K562 (cell line): Measurements from ENCODE around the gene PLCB4. TPM values are rescaled to one million over a fixed set of nuclear protein-coding genes. Genes with fewer than 3 reads are reported as not detected.

Source experiments
- ATAC-seq: fragments of 200-7000 bp; cut with Tn5 transposase; 3 replicates; pipeline ENCODE4 v1.9.1; 2020; ENCODE audit warnings: moderate library complexity
- BruUV-seq: library from RNA; stranded (reverse); fragments of 400-500 nt; replicated peaks from 2 replicates; lab custom pipeline; 2021; lab: Mats Ljungman, UMichigan
- CTCF ChIA-PET: fragments of 300-600 bp; formaldehyde crosslinking; extraction: SDS; loops from one replicate; lab custom pipeline; 2021; ENCODE audit warnings: low intra/inter-chr PET ratio; lab: Yijun Ruan, JAX
- POLR2A ChIA-PET: fragments of 300-600, 350-650 bp; sonication (Branson Sonifier 250); formaldehyde crosslinking; extraction: SDS; loops from one replicate; lab custom pipeline; 2021; ENCODE audit warnings: antibody characterized with exemption, inconsistent platforms; lab: Yijun Ruan, JAX
- DNase-seq, 4 experiments: peaks; one replicate each; pipeline versions ENCODE4 v3.0.0 to v3.0.0-alpha.2; 2011 to 2018; ENCODE audit warnings: low spot score in 3 of 4, mixed read lengths in 3 of 4; ENCODE audit errors: extremely low read depth in 1 of 4
- FAIRE-seq: peaks from 2 replicates; lab custom pipeline; 2011; peaks lifted over from hg19 to GRCh38; lab: Jason Lieb, UNC
- H2AFZ ChIP-seq: 2 replicates; pipeline ENCODE4 v1.6.0; 2011; ENCODE audit warnings: low read depth, low read length, control low read depth, inconsistent platforms
- H3K27ac ChIP-seq: fragments of 200-600 bp; 3 replicates; pipeline ENCODE4 v1.8.0; 2011; ENCODE audit warnings: low read depth, mild to moderate bottlenecking, control low read depth, inconsistent platforms, low read length, moderate library complexity, mixed read lengths; ENCODE audit errors: extremely low read depth
- H3K27me3 ChIP-seq, 2 experiments: fragments of 300-600 bp in 1 of 2; 2 replicates in 1 of 2; 3 replicates in 1 of 2; pipeline versions ENCODE4 v1.6.0 to v1.8.0; 2011; ENCODE audit warnings: inconsistent platforms in 2 of 2, low read length in 2 of 2, mild to moderate bottlenecking in 1 of 2, mixed read lengths in 1 of 2, moderate library complexity in 1 of 2; ENCODE audit not compliant: control insufficient read depth in 2 of 2, insufficient read depth in 2 of 2
- H3K36me3 ChIP-seq: fragments of 300-600 bp; 3 replicates; pipeline ENCODE4 v1.8.0; 2011; ENCODE audit warnings: mild to moderate bottlenecking, low read length, inconsistent platforms; ENCODE audit not compliant: control insufficient read depth, insufficient read depth
- H3K4me1 ChIP-seq, 2 experiments: fragments of 200-600 bp in 1 of 2; replicated peaks in 1 of 2; 2 replicates in 1 of 2; 3 replicates in 1 of 2; pipeline versions ENCODE4 v1.5.1 to v1.8.0; 2011; ENCODE audit warnings: inconsistent platforms in 2 of 2, low read length in 2 of 2, mild to moderate bottlenecking in 1 of 2, mixed read lengths in 1 of 2, moderate library complexity in 1 of 2; ENCODE audit not compliant: control insufficient read depth in 2 of 2, insufficient read depth in 2 of 2
- H3K4me2 ChIP-seq: 2 replicates; pipeline ENCODE4 v1.6.1; 2011; ENCODE audit warnings: low read length, control low read depth, inconsistent platforms, mixed read lengths; ENCODE audit not compliant: insufficient read depth
- H3K4me3 ChIP-seq: fragments of 200-600 bp; sonication (generic), shearing (Covaris generic); 2 replicates; pipeline ENCODE4 v1.5.1; 2016; ENCODE audit warnings: control low read depth, inconsistent platforms
- H3K79me2 ChIP-seq: fragments of 200-600 bp; 3 replicates; pipeline ENCODE4 v1.8.0; 2011; ENCODE audit warnings: low read length, inconsistent platforms; ENCODE audit not compliant: control insufficient read depth, insufficient read depth
- H3K9ac ChIP-seq, 2 experiments: 2 replicates each; pipeline versions ENCODE4 v1.6.0 to v1.6.1; 2011; ENCODE audit warnings: low read depth in 2 of 2, low read length in 2 of 2, control low read depth in 1 of 2, inconsistent platforms in 1 of 2, mild to moderate bottlenecking in 1 of 2, mixed read lengths in 1 of 2; ENCODE audit not compliant: insufficient read depth in 1 of 2
- H3K9me1 ChIP-seq: one replicate; pipeline ENCODE4 v1.6.0; 2011; ENCODE audit warnings: inconsistent platforms, mild to moderate bottlenecking, low read length, moderate library complexity; ENCODE audit not compliant: control insufficient read depth, insufficient read depth
- H3K9me3 ChIP-seq: replicated peaks from 2 replicates; pipeline ENCODE4 v1.5.1; 2011; ENCODE audit warnings: low read depth, low read length, inconsistent platforms; ENCODE audit not compliant: control insufficient read depth, insufficient read depth
- H4K20me1 ChIP-seq: replicated peaks from 2 replicates; pipeline ENCODE4 v1.6.1; 2011; ENCODE audit warnings: low read length, inconsistent platforms, mixed read lengths; ENCODE audit not compliant: control insufficient read depth, insufficient read depth
- AFF4 ChIP-seq: sonication (generic); formaldehyde crosslinking; IDR thresholded peaks from 2 replicates; pipeline ENCODE4 v1.8.0; 2023; ENCODE audit warnings: mild to moderate bottlenecking, missing genetic modification reagents
- ARID2 ChIP-seq: fragments of 450-650 bp; IDR thresholded peaks from 2 replicates; pipeline ENCODE4 v1.6.1; 2017; ENCODE audit warnings: antibody characterized with exemption, mild to moderate bottlenecking
- CGGBP1 ChIP-seq: fragments of 250-450 bp; sonication (Bioruptor Pico); IDR thresholded peaks from 2 replicates; pipeline ENCODE4 v1.9.0; 2021; ENCODE audit warnings: mild to moderate bottlenecking
- CLOCK ChIP-seq: fragments of 250-450 bp; sonication (Bioruptor Pico); IDR thresholded peaks from 2 replicates; pipeline ENCODE4 v1.4.0; 2020; ENCODE audit warnings: mild to moderate bottlenecking, moderate library complexity, borderline replicate concordance
- GATAD2A ChIP-seq: fragments of 450-650 bp; IDR thresholded peaks from 2 replicates; pipeline ENCODE4 v1.6.1; 2017
- MEF2D ChIP-seq: conservative IDR thresholded peaks from 2 replicates; pipeline ENCODE4 v1.6.1; 2016; ENCODE audit warnings: low read depth, missing genetic modification characterization, missing compliant biosample characterization
- PHF21A ChIP-seq: fragments of 450-650 bp; IDR thresholded peaks from 2 replicates; pipeline ENCODE4 v1.6.1; 2017; ENCODE audit warnings: low read depth, borderline replicate concordance
- THRA ChIP-seq: fragments of 450-650 bp; IDR thresholded peaks from 2 replicates; pipeline ENCODE4 v1.6.1; 2017; ENCODE audit warnings: mild to moderate bottlenecking, moderate library complexity
- TRIM28 ChIP-seq: fragments of 450-650 bp; IDR thresholded peaks from 2 replicates; pipeline ENCODE4 v1.6.1; 2017
- ZEB2 ChIP-seq: fragments of 450-650 bp; IDR thresholded peaks from 2 replicates; pipeline ENCODE4 v1.6.1; 2016
- ZNF586 ChIP-seq: fragments of 450-650 bp; formaldehyde crosslinking; conservative IDR thresholded peaks from 2 replicates; pipeline ENCODE4 v1.4.0; 2020; ENCODE audit warnings: mild to moderate bottlenecking, moderate library complexity
- in situ Hi-C: fragments of 300-500 bp; cut with MboI; formaldehyde crosslinking; loops from 4 replicates; pipeline ENCODE4 v1.15.0; 2018; ENCODE audit warnings: inconsistent platforms, mixed read lengths
- intact Hi-C: fragments of 100-400 bp; cut with micrococcal nuclease; formaldehyde crosslinking; loops from 2 replicates; pipeline ENCODE4 v1.14.2; 2022
- polyA plus RNA-seq, 8 experiments: library from polyadenylated mRNA; depleted of rRNA in 4 of 8; stranded (reverse) in 5 of 8; unstranded in 3 of 8; fragments of >200 nt; fragmentation: Nextera tagmentation in 2 of 8; fragmentation: Illumina TruSeq in 1 of 8; extraction: Ambion mirVana in 2 of 8; extraction: Trizol in 1 of 8; gene quantifications; 2 replicates each; pipeline versions ENCODE4 v1.2.1 to v1.2.3, GENCODE V29; 2011 to 2014; ENCODE audit warnings: inconsistent platforms in 1 of 8, missing spikeins in 1 of 8
- total RNA-seq, 7 experiments: library from RNA; depleted of rRNA in 6 of 7; stranded (reverse); fragments of >200 nt in 6 of 7; fragmentation: Illumina TruSeq in 2 of 7; extraction: Trizol in 2 of 7; gene quantifications; 2 replicates each; pipeline versions ENCODE4 v1.2.1 to v1.2.3, GENCODE V29; 2011 to 2021; ENCODE audit warnings: low replicate concordance in 1 of 7
- TF ChIP-seq, protein P1 (sequence below), 2 experiments: IDR thresholded peaks; 2 replicates each; pipeline ENCODE4 v1.6.1; 2012; ENCODE audit warnings: improper control_type of control experiment in 2 of 2, low read depth in 2 of 2, low read length in 2 of 2, borderline replicate concordance in 1 of 2
- TF ChIP-seq, protein P2 (sequence below): fragments of 250-450 bp; sonication (Bioruptor Pico); IDR thresholded peaks from 2 replicates; pipeline ENCODE4 v1.5.0; 2021

The PLCB4 gene
- total and polyA plus RNA-seq, 9 of the 15 experiments (the other 6 are each of a cell fraction or from before 2014, with no cell fraction given), result 0.20 to 2.9 (median 0.52) TPM

DNA sequence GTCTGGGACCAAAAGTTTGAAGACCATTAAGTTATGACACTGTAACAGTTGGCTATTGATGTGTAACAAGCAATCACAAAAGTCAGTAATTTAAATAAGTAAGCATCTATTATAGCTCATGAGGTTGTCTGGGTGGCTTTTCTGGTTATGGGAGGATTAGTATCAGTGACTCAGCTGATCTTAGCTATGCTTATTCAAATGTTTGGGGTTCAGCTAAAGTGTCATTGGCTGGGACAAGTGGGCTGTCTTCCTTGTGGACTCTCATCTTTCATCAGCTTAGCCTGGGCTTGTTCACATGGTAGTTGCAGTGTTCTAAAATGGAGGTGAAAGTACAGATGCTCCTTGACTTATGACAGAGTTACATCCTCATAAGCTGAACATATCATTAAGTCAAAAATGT lies 370.9 kb downstream of the PLCB4 start:
- H3K79me2 ChIP-seq, result no peaks in the 10 kb centered on the region
- in situ Hi-C loops, result no loop called here
- no peaks in the 10 kb centered on the region for H3K9me1 ChIP-seq
- H3K9me3 ChIP-seq, result no peaks in the 10 kb centered on the region
- no peak overlapping the region for H3K4me3 ChIP-seq
- H3K9ac ChIP-seq, result no peak overlapping the region
- ChIA-PET CTCF (no interaction called here), POLR2A (no interaction called here)
- no peak for FAIRE-seq
- no peak for ATAC-seq
- no peak overlapping the region for H3K27ac ChIP-seq
- no peak overlapping the region for H3K4me2 ChIP-seq
- H3K4me1 ChIP-seq, result no peaks in the 10 kb centered on the region
- H3K36me3 ChIP-seq, result no peaks in the 10 kb centered on the region
- no TSS peak for BruUV-seq
- intact Hi-C loops, result no loop called here
- H2AFZ ChIP-seq, result no peak overlapping the region
- no peaks in the 10 kb centered on the region for H4K20me1 ChIP-seq
- no peak for DNase-seq
- no peaks in the 10 kb centered on the region for H3K27me3 ChIP-seq
- TF ChIP-seq, protein P1, sequence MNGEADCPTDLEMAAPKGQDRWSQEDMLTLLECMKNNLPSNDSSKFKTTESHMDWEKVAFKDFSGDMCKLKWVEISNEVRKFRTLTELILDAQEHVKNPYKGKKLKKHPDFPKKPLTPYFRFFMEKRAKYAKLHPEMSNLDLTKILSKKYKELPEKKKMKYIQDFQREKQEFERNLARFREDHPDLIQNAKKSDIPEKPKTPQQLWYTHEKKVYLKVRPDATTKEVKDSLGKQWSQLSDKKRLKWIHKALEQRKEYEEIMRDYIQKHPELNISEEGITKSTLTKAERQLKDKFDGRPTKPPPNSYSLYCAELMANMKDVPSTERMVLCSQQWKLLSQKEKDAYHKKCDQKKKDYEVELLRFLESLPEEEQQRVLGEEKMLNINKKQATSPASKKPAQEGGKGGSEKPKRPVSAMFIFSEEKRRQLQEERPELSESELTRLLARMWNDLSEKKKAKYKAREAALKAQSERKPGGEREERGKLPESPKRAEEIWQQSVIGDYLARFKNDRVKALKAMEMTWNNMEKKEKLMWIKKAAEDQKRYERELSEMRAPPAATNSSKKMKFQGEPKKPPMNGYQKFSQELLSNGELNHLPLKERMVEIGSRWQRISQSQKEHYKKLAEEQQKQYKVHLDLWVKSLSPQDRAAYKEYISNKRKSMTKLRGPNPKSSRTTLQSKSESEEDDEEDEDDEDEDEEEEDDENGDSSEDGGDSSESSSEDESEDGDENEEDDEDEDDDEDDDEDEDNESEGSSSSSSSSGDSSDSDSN (IDR thresholded peaks at IDR 0.05; ENCODE audit: borderline replicate concordance in 1 of 2, low read depth in 2 of 2, low read length in 2 of 2), result no peak
- TF ChIP-seq CGGBP1 (CRISPR knock-in tag), result no peak
- no peak for TF ChIP-seq MEF2D
- TF ChIP-seq ZNF586 (CRISPR knock-in tag), result no peak
- TF ChIP-seq, protein P2, sequence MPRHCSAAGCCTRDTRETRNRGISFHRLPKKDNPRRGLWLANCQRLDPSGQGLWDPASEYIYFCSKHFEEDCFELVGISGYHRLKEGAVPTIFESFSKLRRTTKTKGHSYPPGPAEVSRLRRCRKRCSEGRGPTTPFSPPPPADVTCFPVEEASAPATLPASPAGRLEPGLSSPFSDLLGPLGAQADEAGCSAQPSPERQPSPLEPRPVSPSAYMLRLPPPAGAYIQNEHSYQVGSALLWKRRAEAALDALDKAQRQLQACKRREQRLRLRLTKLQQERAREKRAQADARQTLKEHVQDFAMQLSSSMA (CRISPR knock-in tag), result no peak
- TF ChIP-seq ARID2, result no peak
- no peak for TF ChIP-seq AFF4 (CRISPR knock-in tag)
- no peak for TF ChIP-seq THRA
- no peak for TF ChIP-seq GATAD2A
- TF ChIP-seq CLOCK (CRISPR knock-in tag), result no peak
- TF ChIP-seq PHF21A, result no peak
- TF ChIP-seq TRIM28, result no peak
- no peak for TF ChIP-seq ZEB2
